A549 treated with dexamethasone at 1 μM for 4 hours (cell line): Measurements from ENCODE around the gene PRDM13. TPM values are rescaled to one million over a fixed set of nuclear protein-coding genes. Genes with fewer than 3 reads are reported as not detected.

Experiments
- total RNA-seq: library from RNA; stranded (reverse); fragments of 200-300 nt; extraction: Qiagen RNA extraction; gene quantifications from 5 replicates; pipeline ENCODE4 v1.2.3, GENCODE V29; 2022

The PRDM13 gene
- total RNA-seq: 0.71 to 1.1 TPM (median 1.0 TPM) in 5 replicates

GRCh38 chr6:99606656-99607415 is at the start of gene PRDM13:
Gene PRDM13 (plus strand): TSS chr6:99606833. CDS start chr6:99607035, 202 bp downstream.

GRCh38 chr6:99568103-99568933 is 38.3 kb upstream of the PRDM13 start, which contains the start of gene CCNC:
Gene CCNC (minus strand): TSS chr6:99568660. CDS start chr6:99568527, 133 bp downstream.

Other genes with a start within 250 kb of the PRDM13 start
- 9.3 to 13.3 TPM (median 10.7 TPM) in 5 replicates for gene COQ3, start 212.6 kb upstream of the PRDM13 start, total RNA-seq
- gene PNISR, start 181.5 kb upstream of the PRDM13 start, total RNA-seq: 23.4 to 31.3 TPM (median 26.4 TPM) in 5 replicates
- gene USP45, start 91.4 kb upstream of the PRDM13 start, total RNA-seq: 3.8 to 5.9 TPM (median 5.1 TPM) in 5 replicates
- gene CCNC, start 38.2 kb upstream of the PRDM13 start, total RNA-seq: 25.0 to 39.7 TPM (median 28.4 TPM) in 5 replicates